ENCODE data around the gene ZBTB43. TPM values are rescaled to one million over a fixed set of nuclear protein-coding genes. Genes with fewer than 3 reads are reported as not detected.

ZBTB43 gene
- total RNA-seq, 1 experiment from 2014 or later = 15.4 TPM

DNA sequence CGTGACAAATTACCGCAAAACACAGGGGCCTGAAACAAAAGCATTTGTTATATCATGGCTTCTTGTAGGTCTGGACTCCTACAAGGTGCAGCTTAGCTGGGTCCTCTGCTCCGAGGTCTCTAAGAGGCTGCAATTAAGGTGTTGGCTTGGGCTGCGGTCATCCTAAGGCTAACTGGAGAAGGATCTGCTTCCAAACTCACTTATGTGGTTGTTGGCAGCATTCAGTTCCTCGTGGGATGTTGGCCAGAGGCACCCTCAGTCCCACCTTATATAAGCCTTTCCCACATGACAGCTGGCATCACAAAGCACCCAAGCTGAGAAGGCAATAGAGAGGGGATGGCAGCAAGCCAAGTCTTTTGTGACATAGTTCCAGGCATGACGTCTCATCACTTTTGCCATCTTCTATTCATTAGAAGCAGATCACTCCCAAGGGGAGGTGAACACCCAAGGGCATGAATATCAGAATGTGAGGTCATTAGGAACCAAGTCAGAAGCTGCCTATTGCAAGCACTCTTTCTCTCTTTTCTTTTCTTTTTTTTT lies 47.9 kb upstream of the ZBTB43 start:
- ATAC-seq (no peak), DNase-seq (ENCODE audit: low read depth, low spot score) (no peak)
- Histone ChIP-seq H3K27me3 (ENCODE audit: insufficient read depth, low read length) (no peaks in the 10 kb centered on the region), H2AFZ (ENCODE audit: low read depth, low read length, poor library complexity, severe bottlenecking) (no peak overlapping the region), H3K9ac (ENCODE audit: low read length) (no peak overlapping the region), H3K79me2 (ENCODE audit: insufficient read depth, low read length) (no peaks in the 10 kb centered on the region), H3K27ac (ENCODE audit: low read depth, low read length) (no peak overlapping the region), H3K4me1 (ENCODE audit: control insufficient read depth in 1 of 2, insufficient read depth in 2 of 2, low read length in 2 of 2) (no peaks in the 10 kb centered on the region), H4K20me1 (ENCODE audit: insufficient read depth) (no peaks in the 10 kb centered on the region), H3K9me2 (ENCODE audit: insufficient read depth) (no peaks in the 10 kb centered on the region), H3K36me3 (ENCODE audit: control insufficient read depth in 1 of 2, insufficient read depth in 2 of 2, low read length in 2 of 2) (no peaks in the 10 kb centered on the region), H3K9me3 (ENCODE audit: control insufficient read depth in 1 of 2, insufficient read depth in 1 of 2, low read depth in 1 of 2, low read length in 2 of 2) (no peaks in the 10 kb centered on the region), H3K4me2 (ENCODE audit: low read length) (no peak overlapping the region), H3K4me3 (replicated peaks in 1 of 2; ENCODE audit: low read depth in 1 of 2, low read length in 2 of 2) (no peak overlapping the region)
- ChIA-PET POLR2A (no interaction called here), RAD21 (ENCODE audit: low non-redundant PET in 1 of 2, low total read pairs in 2 of 2, uncharacterized antibody in 2 of 2, unreplicated experiment in 2 of 2) (no interaction called here), CTCF (interaction anchor here (0.9 kb wide), 1 partner anchor 50 kb away, joined by 3 read pairs; no protein-coding TSS in a partner anchor)
- TF ChIP-seq RAD21 (IDR thresholded peaks at IDR 0.05; ENCODE audit: low read depth) (no peak), ZNF274 (IDR thresholded peaks at IDR 0.05; ENCODE audit: low read depth, low read length) (no peak), POLR2A (IDR thresholded peaks at IDR 0.05; ENCODE audit: borderline replicate concordance, extremely low read depth, insufficient read depth, insufficient read length) (no peak), ZBTB33 (IDR thresholded peaks at IDR 0.05; ENCODE audit: extremely low read depth, insufficient replicate concordance, low read length) (no peak), SIN3A (IDR thresholded peaks at IDR 0.05; ENCODE audit: low read depth) (no peak), POLR2AphosphoS5 (IDR thresholded peaks at IDR 0.05; ENCODE audit: low read depth, low read length) (no peak), JUND (IDR thresholded peaks at IDR 0.05) (no peak), MAX (IDR thresholded peaks at IDR 0.05) (no peak), ELF1 (IDR thresholded peaks at IDR 0.05; ENCODE audit: borderline replicate concordance, low read depth) (no peak)
- TF ChIP-seq, protein P1, sequence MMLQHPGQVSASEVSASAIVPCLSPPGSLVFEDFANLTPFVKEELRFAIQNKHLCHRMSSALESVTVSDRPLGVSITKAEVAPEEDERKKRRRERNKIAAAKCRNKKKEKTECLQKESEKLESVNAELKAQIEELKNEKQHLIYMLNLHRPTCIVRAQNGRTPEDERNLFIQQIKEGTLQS (IDR thresholded peaks at IDR 0.05) = no peak
- TF ChIP-seq, protein P2, sequence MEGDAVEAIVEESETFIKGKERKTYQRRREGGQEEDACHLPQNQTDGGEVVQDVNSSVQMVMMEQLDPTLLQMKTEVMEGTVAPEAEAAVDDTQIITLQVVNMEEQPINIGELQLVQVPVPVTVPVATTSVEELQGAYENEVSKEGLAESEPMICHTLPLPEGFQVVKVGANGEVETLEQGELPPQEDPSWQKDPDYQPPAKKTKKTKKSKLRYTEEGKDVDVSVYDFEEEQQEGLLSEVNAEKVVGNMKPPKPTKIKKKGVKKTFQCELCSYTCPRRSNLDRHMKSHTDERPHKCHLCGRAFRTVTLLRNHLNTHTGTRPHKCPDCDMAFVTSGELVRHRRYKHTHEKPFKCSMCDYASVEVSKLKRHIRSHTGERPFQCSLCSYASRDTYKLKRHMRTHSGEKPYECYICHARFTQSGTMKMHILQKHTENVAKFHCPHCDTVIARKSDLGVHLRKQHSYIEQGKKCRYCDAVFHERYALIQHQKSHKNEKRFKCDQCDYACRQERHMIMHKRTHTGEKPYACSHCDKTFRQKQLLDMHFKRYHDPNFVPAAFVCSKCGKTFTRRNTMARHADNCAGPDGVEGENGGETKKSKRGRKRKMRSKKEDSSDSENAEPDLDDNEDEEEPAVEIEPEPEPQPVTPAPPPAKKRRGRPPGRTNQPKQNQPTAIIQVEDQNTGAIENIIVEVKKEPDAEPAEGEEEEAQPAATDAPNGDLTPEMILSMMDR (IDR thresholded peaks at IDR 0.05 in 2 of 3, conservative IDR thresholded peaks at IDR 0.05 in 1 of 3; ENCODE audit: borderline replicate concordance in 1 of 3, insufficient read depth in 1 of 3, low read depth in 2 of 3, low read length in 2 of 3) = no peak
- intact Hi-C loops (cut with micrococcal nuclease) = no loop called here
- BruUV-seq (replicated peaks) = no TSS peak

Measured in HCT116 (cell line).